Measurements from ENCODE around the gene LRMDA. TPM values are rescaled to one million over a fixed set of nuclear protein-coding genes. Genes with fewer than 3 reads are reported as not detected.

Gene LRMDA
- total and polyA plus RNA-seq, 7 donors: 1.0 to 5.7 (median 2.5) TPM

DNA sequence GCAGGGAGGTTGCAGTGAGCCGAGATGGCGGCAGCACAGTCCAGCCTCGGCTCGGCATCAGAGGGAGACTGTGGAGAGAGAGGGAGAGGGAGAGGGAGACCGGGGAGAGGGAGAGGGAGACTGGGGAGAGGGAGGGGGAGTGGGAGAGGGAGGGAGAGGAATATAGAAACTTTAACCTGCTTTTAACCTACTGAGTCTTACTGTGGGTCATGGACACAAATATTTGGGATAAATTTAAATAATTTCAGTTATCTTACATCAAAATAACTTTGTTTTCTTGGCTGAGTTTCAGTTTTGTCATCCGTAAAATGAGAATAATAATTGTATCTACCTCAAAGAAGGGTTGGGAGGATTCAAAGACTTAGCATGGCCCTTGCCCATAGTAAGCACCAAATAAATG, 319.8 kb downstream of the LRMDA start:
- no peaks in the 10 kb centered on the region for H3K36me3 ChIP-seq (ENCODE audit: insufficient read depth in 1 of 2, low read depth in 1 of 2)
- ATAC-seq: no peak
- H3K9me3 ChIP-seq: no peaks in the 10 kb centered on the region
- TF ChIP-seq, protein P1, sequence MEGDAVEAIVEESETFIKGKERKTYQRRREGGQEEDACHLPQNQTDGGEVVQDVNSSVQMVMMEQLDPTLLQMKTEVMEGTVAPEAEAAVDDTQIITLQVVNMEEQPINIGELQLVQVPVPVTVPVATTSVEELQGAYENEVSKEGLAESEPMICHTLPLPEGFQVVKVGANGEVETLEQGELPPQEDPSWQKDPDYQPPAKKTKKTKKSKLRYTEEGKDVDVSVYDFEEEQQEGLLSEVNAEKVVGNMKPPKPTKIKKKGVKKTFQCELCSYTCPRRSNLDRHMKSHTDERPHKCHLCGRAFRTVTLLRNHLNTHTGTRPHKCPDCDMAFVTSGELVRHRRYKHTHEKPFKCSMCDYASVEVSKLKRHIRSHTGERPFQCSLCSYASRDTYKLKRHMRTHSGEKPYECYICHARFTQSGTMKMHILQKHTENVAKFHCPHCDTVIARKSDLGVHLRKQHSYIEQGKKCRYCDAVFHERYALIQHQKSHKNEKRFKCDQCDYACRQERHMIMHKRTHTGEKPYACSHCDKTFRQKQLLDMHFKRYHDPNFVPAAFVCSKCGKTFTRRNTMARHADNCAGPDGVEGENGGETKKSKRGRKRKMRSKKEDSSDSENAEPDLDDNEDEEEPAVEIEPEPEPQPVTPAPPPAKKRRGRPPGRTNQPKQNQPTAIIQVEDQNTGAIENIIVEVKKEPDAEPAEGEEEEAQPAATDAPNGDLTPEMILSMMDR (IDR thresholded peaks at IDR 0.05): no peak
- intact Hi-C loops (cut with DNase I): no loop called here
- peaks cover 0 to 6% (median 0%) of the 10 kb centered on the region in 3 donors for H3K27me3 ChIP-seq (ENCODE audit: insufficient read depth in 3 of 3, low read length in 2 of 3)
- no peak overlapping the region for H3K4me3 ChIP-seq
- no peaks in the 10 kb centered on the region for H3K4me1 ChIP-seq
- no peak overlapping the region for H3K27ac ChIP-seq
- 84 to 98% (median 93%) methylated on average over 2 to 6 of the region's 6 CpGs for WGBS, 3 donors
- no peak for DNase-seq

DNA sequence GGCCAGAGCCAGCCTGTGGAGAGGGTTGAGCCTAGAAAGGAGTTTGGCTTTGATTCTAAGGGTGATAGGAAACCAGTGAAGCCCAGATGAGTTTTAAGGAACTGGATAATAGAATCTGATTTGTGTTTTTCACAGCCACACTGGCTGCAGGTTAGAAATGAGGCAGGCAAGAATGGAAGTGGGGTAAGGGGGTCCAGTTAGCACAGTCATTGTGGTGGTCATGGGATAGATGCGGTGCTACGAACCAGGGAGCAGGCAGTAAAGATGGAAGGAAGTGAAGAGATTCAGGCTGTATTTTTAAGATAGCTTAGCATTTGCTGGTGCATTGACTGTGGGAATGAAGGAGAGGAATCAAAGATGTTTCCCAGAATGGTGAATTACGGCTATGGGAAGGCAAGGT, 322.2 kb downstream of the LRMDA start:
- Histone ChIP-seq H3K9me3 (no peaks in the 10 kb centered on the region), H3K36me3 (ENCODE audit: insufficient read depth in 1 of 2, low read depth in 1 of 2) (no peaks in the 10 kb centered on the region), H3K4me3 (no peak overlapping the region), H3K27me3 (ENCODE audit: insufficient read depth in 3 of 3, low read length in 2 of 3) (peaks cover under 1 to 19% (median 3%) of the 10 kb centered on the region in 3 donors), H3K4me1 (no peaks in the 10 kb centered on the region), H3K27ac (no peak overlapping the region)
- WGBS, 3 donors: 83 to 94% (median 91%) methylated on average over 3 of the region's 3 CpGs
- no peak for ATAC-seq
- DNase-seq: no peak
- TF ChIP-seq, protein P1 (IDR thresholded peaks at IDR 0.05): no peak
- intact Hi-C loops (cut with DNase I): no loop called here

GRCh38 chr10:75754096-75754831, 322.8 kb downstream of the LRMDA start:
- no peaks in the 10 kb centered on the region for H3K4me1 ChIP-seq
- 45 to 47% (median 45%) methylated on average over 6 of the region's 6 CpGs for WGBS, 3 donors
- no peak for DNase-seq
- intact Hi-C loops (cut with DNase I): no loop called here
- H3K4me3 ChIP-seq: no peak overlapping the region
- no peaks in the 10 kb centered on the region for H3K36me3 ChIP-seq (ENCODE audit: insufficient read depth in 1 of 2, low read depth in 1 of 2)
- H3K27ac ChIP-seq: no peak overlapping the region
- no peak for ATAC-seq
- H3K27me3 ChIP-seq (ENCODE audit: insufficient read depth in 3 of 3, low read length in 2 of 3): peaks cover 2 to 19% (median 3%) of the 10 kb centered on the region in 3 donors
- TF ChIP-seq, protein P1 (IDR thresholded peaks at IDR 0.05): no peak
- no peaks in the 10 kb centered on the region for H3K9me3 ChIP-seq

DNA sequence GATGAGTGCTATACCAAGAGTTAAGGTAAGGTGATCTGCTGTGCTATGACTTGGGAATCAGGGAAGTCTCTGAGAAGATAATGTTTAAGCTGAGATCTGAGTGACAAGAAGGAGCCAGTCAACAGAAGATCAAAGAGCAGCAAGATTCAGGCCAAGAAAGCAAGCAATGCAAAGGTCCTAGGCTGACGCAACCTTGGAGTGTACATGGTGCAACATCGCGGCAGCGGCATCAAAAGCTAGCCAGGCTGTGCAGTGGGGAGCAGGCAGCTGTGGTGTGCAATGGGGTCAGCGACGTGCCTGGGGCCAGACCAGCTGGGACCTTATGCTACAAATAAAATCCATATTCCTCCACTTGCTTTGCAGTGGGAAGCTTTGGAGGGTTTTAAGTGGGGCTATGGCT, 324.1 kb downstream of the LRMDA start:
- H3K4me3 ChIP-seq: no peak overlapping the region
- TF ChIP-seq, protein P1 (IDR thresholded peaks at IDR 0.05): no peak
- H3K27me3 ChIP-seq (ENCODE audit: insufficient read depth in 3 of 3, low read length in 2 of 3): peaks cover 2 to 19% (median 3%) of the 10 kb centered on the region in 3 donors
- 38 to 49% (median 48%) methylated on average over 6 of the region's 6 CpGs for WGBS, 3 donors
- no peak for ATAC-seq
- H3K9me3 ChIP-seq: no peaks in the 10 kb centered on the region
- DNase-seq: no peak
- no peaks in the 10 kb centered on the region for H3K36me3 ChIP-seq (ENCODE audit: insufficient read depth in 1 of 2, low read depth in 1 of 2)
- no peaks in the 10 kb centered on the region for H3K4me1 ChIP-seq
- intact Hi-C loops (cut with DNase I): no loop called here
- no peak overlapping the region for H3K27ac ChIP-seq

- 70 to 75% (median 71%) methylated on average over 2 of the region's 2 CpGs for WGBS, 3 donors
- Histone ChIP-seq H3K36me3 (ENCODE audit: insufficient read depth in 1 of 2, low read depth in 1 of 2) (no peaks in the 10 kb centered on the region), H3K27me3 (ENCODE audit: insufficient read depth in 3 of 3, low read length in 2 of 3) (peaks cover 2 to 12% (median 3%) of the 10 kb centered on the region in 3 donors), H3K4me3 (no peak overlapping the region), H3K27ac (no peak overlapping the region), H3K4me1 (no peaks in the 10 kb centered on the region), H3K9me3 (no peaks in the 10 kb centered on the region)
- DNase-seq: no peak
- ATAC-seq: no peak
- intact Hi-C loops (cut with DNase I): no loop called here
- TF ChIP-seq, protein P1 (IDR thresholded peaks at IDR 0.05): no peak
Observed at GRCh38 chr10:75761289-75761688, 329.9 kb downstream of the LRMDA start.
